ENCODE measurements around the gene ABCC3.

DNA sequence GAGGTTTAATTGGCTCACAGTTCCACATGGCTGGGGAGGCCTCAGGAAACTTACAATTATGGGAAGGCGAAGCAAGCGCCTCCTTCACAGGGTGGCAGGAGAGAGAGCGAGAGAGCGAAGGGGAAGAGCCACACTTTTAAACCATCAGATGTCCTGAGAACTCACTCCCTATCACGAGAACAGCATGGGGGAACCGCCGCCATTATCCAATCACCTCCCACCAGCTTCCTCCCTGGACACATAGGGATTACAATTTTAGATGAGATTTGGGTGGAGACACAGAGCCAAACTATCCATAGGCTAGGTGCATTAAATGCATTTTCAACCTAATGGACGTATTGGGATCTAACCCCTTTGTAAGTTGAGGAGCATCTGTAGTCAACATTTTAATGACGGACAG, 78.0 kb downstream of the ABCC3 start:
- no peak for TF ChIP-seq GATA2 (IDR thresholded peaks at IDR 0.05; ENCODE audit: low read depth, low read length)
- TF ChIP-seq GATA3 (IDR thresholded peaks at IDR 0.05; ENCODE audit: low read depth, low read length): no peak
